Measurements from ENCODE around the gene DCANP1. TPM values are rescaled to one million over a fixed set of nuclear protein-coding genes. Genes with fewer than 3 reads are reported as not detected.

Gene DCANP1, protein sequence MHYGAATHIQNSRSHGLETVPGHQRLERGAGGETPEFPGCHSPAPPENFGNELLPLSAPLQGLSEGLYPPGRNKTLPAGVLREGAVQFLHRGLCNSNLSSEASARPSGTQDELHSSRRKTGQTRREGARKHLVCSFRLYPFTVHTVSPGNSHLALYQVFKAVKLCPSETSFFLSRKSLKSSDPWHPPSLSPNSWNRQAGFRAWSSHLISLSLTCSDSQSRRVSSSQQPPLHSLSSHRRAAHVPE
- total RNA-seq (2022; extraction: Qiagen RNA extraction), result not detected in 5 replicates

DNA sequence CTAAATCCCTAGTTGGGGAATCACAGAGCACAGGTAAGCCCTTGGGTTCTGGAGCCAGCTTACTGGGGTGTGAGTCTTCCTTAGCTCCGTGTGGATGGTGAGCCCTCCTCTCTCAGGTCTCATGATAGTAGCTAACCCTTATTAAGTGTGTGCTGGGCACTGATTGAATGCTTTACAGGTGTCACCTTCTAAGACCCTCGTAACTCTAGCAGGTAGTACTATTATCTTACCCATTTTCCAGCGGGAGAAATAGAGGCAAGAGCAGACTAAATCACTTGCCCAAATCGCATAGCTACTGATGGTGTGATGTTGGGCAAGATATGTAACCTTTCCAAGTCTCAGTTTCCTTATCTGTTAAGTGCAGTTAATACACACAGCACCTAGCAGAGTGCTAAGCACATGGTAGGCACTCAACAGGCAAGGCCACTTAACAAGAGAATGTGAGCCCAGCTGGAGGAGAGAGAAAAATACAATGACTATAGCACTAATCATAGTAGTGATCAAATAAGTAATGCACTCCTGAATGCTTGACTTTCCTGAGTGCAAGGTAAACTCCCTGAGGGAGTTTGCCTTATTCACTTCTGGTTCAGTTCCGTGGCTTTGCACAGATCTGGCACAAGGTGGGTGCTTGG, at the start of gene DCANP1:
Gene DCANP1, minus strand, starts transcription at position 51 of the 632 bp plus-strand sequence. CDS start 240 bp downstream, outside the sequence.

GRCh38 chr5:135452321-135453030, 5.3 kb upstream of the DCANP1 start, which contains the start of gene TIFAB:
TSS of gene TIFAB (minus strand) at chr5:135452351. CDS start at chr5:135449939, 2,412 bp downstream.

DNA sequence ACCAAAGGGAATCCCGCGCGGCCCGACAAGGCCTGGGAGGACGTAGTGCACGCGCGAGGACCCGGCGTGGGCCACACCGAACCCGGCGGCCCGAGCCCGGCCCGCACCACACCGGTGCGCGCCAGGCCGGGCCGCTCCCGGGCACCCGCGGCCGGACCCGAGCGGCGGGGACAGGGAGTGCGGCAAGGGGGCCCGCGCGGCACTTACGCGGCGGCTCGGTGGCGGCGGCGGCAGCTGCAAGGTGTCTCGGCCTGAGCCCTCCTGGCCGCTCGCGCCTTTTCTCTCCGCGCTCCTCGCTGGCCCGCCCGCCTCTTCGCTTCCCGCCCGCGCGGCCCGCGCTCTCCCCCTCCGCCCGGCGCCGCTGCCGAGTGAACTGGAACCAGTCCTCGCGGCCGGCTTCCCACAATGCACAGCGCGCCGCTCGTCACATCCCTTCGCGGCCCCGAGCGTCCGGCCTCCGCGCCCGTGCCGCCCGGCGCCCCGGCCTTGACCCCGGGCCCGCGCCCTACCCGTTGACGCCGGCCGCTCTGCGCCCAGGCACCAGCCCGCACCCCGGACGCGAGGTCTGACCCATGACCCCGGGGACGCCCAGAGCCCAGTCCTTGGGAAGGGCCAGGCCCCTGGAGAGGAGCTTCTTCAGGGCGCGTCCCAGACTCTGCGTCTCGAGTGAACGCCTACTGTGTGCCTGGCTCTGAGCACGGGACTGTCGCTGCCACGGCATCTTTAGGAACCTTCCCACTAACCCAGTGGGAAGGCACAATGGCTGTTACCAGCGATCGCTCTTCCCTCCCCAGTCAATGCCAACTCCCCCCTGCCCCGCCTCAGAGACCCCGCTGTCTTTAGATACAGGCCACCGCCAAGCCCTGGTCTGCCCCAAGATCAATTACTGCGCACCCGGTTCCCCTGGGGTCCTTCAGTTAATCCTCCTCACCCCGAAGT, 48.0 kb downstream of the DCANP1 start, which contains the start of gene MACROH2A1:
Gene MACROH2A1, minus strand, starts transcription at position 377 of the 939 bp plus-strand sequence. CDS start 10,138 bp downstream, outside the sequence.

Other genes with a start within 250 kb of the DCANP1 start
- gene MACROH2A1, start 48.1 kb downstream of the DCANP1 start, total RNA-seq (2022; extraction: Qiagen RNA extraction), result 171 to 210 TPM (median 202 TPM) in 5 replicates
- not detected in 5 replicates for gene TIFAB, start 5.0 kb upstream of the DCANP1 start, total RNA-seq (2022; extraction: Qiagen RNA extraction)
- not detected in 5 replicates for gene NEUROG1, start 88.6 kb upstream of the DCANP1 start, total RNA-seq (2022; extraction: Qiagen RNA extraction)
- 0.09 to 0.24 TPM (median 0.17 TPM) in 3 of 5 replicates, not detected in the others for gene CXCL14, start 131.6 kb upstream of the DCANP1 start, total RNA-seq (2022; extraction: Qiagen RNA extraction)